PC-9 (cell line): ENCODE results near the gene PRRX1.

Source experiments
- EZH2 ChIP-seq: fragments of 200-600 bp; sonication (generic); IDR thresholded peaks from 2 replicates; pipeline ENCODE4 v1.8.0; 2017; ENCODE audit warnings: antibody characterized with exemption, low read depth
- TF ChIP-seq, protein P1 (sequence below): fragments of 200-600 bp; sonication (generic); conservative IDR thresholded peaks from 2 replicates; pipeline ENCODE4 v1.6.1; 2017; ENCODE audit warnings: mixed run types, antibody characterized with exemption, mild to moderate bottlenecking, moderate library complexity

DNA sequence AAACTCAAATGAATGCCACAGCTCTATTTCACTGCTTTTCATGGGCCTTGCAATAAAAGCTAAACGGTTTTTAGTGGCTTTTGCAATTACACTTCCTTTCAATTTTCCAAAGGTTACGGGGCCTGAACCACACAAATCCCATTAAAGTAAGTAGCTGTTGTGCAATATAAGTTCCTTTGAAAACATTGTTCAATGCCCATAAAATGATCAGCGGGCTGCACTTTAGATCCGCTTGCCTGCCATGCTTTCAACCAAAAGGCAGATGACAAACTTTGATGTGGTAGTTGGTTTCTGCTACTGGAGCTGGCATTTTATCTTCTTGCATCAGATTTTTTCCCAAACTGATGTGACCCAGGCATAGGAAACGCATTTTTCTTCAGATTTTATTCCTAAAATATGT, 50.2 kb downstream of the PRRX1 start:
- TF ChIP-seq EZH2: no peak
- TF ChIP-seq, protein P1, sequence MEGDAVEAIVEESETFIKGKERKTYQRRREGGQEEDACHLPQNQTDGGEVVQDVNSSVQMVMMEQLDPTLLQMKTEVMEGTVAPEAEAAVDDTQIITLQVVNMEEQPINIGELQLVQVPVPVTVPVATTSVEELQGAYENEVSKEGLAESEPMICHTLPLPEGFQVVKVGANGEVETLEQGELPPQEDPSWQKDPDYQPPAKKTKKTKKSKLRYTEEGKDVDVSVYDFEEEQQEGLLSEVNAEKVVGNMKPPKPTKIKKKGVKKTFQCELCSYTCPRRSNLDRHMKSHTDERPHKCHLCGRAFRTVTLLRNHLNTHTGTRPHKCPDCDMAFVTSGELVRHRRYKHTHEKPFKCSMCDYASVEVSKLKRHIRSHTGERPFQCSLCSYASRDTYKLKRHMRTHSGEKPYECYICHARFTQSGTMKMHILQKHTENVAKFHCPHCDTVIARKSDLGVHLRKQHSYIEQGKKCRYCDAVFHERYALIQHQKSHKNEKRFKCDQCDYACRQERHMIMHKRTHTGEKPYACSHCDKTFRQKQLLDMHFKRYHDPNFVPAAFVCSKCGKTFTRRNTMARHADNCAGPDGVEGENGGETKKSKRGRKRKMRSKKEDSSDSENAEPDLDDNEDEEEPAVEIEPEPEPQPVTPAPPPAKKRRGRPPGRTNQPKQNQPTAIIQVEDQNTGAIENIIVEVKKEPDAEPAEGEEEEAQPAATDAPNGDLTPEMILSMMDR: no peak
